K562 (cell line): ENCODE measurements around the gene KCNH2. TPM values are rescaled to one million over a fixed set of nuclear protein-coding genes. Genes with fewer than 3 reads are reported as not detected.

ENCODE experiments used
- CBFA2T3 ChIP-seq: fragments of 450-650 bp; IDR thresholded peaks from 2 replicates; pipeline ENCODE4 v1.6.1; 2017
- DIDO1 ChIP-seq: fragments of 450-650 bp; IDR thresholded peaks from 2 replicates; pipeline ENCODE4 v1.6.1; 2016; ENCODE audit warnings: low read depth, missing biosample characterization, missing genetic modification characterization
- ETV5 ChIP-seq: sonication (generic); formaldehyde crosslinking; IDR thresholded peaks from 2 replicates; pipeline ENCODE4 v1.4.0; 2020; ENCODE audit warnings: low read depth, mild to moderate bottlenecking, missing genetic modification reagents
- FOXK2 ChIP-seq, 2 experiments: fragments of 450-650 bp; IDR thresholded peaks in 1 of 2; conservative IDR thresholded peaks in 1 of 2; 2 replicates each; pipeline ENCODE4 v1.6.1; 2016; ENCODE audit warnings: low read depth in 2 of 2, mild to moderate bottlenecking in 1 of 2
- GTF2E2 ChIP-seq: fragments of 200-800 bp; sonication (Bioruptor generic); IDR thresholded peaks from 2 replicates; pipeline ENCODE4 v1.6.1; 2016; ENCODE audit warnings: missing genetic modification characterization, missing compliant biosample characterization
- LCOR ChIP-seq: sonication (generic); formaldehyde crosslinking; IDR thresholded peaks from 2 replicates; pipeline ENCODE4 v1.8.0; 2022; ENCODE audit warnings: mild to moderate bottlenecking, missing genetic modification reagents
- NR1H2 ChIP-seq: sonication (generic); formaldehyde crosslinking; IDR thresholded peaks from 2 replicates; pipeline ENCODE4 v1.4.0; 2020; ENCODE audit warnings: mild to moderate bottlenecking, missing genetic modification reagents
- RHOXF2B ChIP-seq: fragments of 250-450 bp; sonication (Bioruptor Pico); conservative IDR thresholded peaks from 2 replicates; pipeline ENCODE4 v1.5.1; 2021
- SRSF7 ChIP-seq: fragments of 200-400 bp; formaldehyde crosslinking; optimal IDR thresholded peaks from 2 replicates; pipeline ENCODE3; 2017; ENCODE audit warnings: mild to moderate bottlenecking, low read depth, low read length
- XRCC3 ChIP-seq: fragments of 450-650 bp; IDR thresholded peaks from 2 replicates; pipeline ENCODE4 v1.6.1; 2017; ENCODE audit warnings: mild to moderate bottlenecking, moderate library complexity
- ZBTB17 ChIP-seq: fragments of 450-650 bp; formaldehyde crosslinking; IDR thresholded peaks from 2 replicates; pipeline ENCODE4 v1.4.0; 2020; ENCODE audit warnings: mild to moderate bottlenecking
- ZBTB8A ChIP-seq: fragments of 450-650 bp; IDR thresholded peaks from 2 replicates; pipeline ENCODE4 v1.6.1; 2018; ENCODE audit warnings: mild to moderate bottlenecking, moderate library complexity; ENCODE audit not compliant: partially characterized antibody
- ZNF232 ChIP-seq: sonication (generic); formaldehyde crosslinking; IDR thresholded peaks from 2 replicates; pipeline ENCODE4 v1.8.0; 2022; ENCODE audit warnings: mild to moderate bottlenecking, missing genetic modification reagents
- polyA plus RNA-seq, 8 experiments: library from polyadenylated mRNA; depleted of rRNA in 4 of 8; stranded (reverse) in 5 of 8; unstranded in 3 of 8; fragments of >200 nt; fragmentation: Nextera tagmentation in 2 of 8; fragmentation: Illumina TruSeq in 1 of 8; extraction: Ambion mirVana in 2 of 8; extraction: Trizol in 1 of 8; gene quantifications; 2 replicates each; pipeline versions ENCODE4 v1.2.1 to v1.2.3, GENCODE V29; 2011 to 2014; ENCODE audit warnings: inconsistent platforms in 1 of 8, missing spikeins in 1 of 8
- total RNA-seq, 7 experiments: library from RNA; depleted of rRNA in 6 of 7; stranded (reverse); fragments of >200 nt in 6 of 7; fragmentation: Illumina TruSeq in 2 of 7; extraction: Trizol in 2 of 7; gene quantifications; 2 replicates each; pipeline versions ENCODE4 v1.2.1 to v1.2.3, GENCODE V29; 2011 to 2021; ENCODE audit warnings: low replicate concordance in 1 of 7
- TF ChIP-seq, protein P1 (sequence below): fragments of 250-450 bp; sonication (Bioruptor Pico); IDR thresholded peaks from 2 replicates; pipeline ENCODE4 v1.5.0; 2021; ENCODE audit warnings: mild to moderate bottlenecking, borderline replicate concordance
- TF ChIP-seq, protein P2 (sequence below): fragments of 450-650 bp; formaldehyde crosslinking; IDR thresholded peaks from 2 replicates; pipeline ENCODE4 v1.4.0; 2020; ENCODE audit warnings: mild to moderate bottlenecking, moderate library complexity
- TF ChIP-seq, protein P3 (sequence below): fragments of 250-450 bp; sonication (Bioruptor Pico); IDR thresholded peaks from 2 replicates; pipeline ENCODE4 v1.5.0; 2020; ENCODE audit warnings: mild to moderate bottlenecking
- TF ChIP-seq, protein P4 (sequence below): sonication (generic); formaldehyde crosslinking; IDR thresholded peaks from 2 replicates; pipeline ENCODE4 v1.8.0; 2022; ENCODE audit warnings: mild to moderate bottlenecking, low read depth, missing genetic modification reagents
- TF ChIP-seq, protein P5 (sequence below), 3 experiments: IDR thresholded peaks in 2 of 3; conservative IDR thresholded peaks in 1 of 3; 2 replicates each; pipeline ENCODE4 v1.5.1; 2011 to 2012; ENCODE audit warnings: low read length in 3 of 3, mild to moderate bottlenecking in 3 of 3, control low read depth in 2 of 3, improper control_type of control experiment in 1 of 3, inconsistent platforms in 1 of 3, low read depth in 1 of 3, mixed read lengths in 1 of 3, moderate library complexity in 1 of 3; ENCODE audit not compliant: insufficient read depth in 2 of 3

Gene KCNH2
- total and polyA plus RNA-seq, 9 of the 15 experiments (the other 6 are each of a cell fraction or from before 2014, with no cell fraction given): 18.1 to 368 (median 218) TPM

DNA sequence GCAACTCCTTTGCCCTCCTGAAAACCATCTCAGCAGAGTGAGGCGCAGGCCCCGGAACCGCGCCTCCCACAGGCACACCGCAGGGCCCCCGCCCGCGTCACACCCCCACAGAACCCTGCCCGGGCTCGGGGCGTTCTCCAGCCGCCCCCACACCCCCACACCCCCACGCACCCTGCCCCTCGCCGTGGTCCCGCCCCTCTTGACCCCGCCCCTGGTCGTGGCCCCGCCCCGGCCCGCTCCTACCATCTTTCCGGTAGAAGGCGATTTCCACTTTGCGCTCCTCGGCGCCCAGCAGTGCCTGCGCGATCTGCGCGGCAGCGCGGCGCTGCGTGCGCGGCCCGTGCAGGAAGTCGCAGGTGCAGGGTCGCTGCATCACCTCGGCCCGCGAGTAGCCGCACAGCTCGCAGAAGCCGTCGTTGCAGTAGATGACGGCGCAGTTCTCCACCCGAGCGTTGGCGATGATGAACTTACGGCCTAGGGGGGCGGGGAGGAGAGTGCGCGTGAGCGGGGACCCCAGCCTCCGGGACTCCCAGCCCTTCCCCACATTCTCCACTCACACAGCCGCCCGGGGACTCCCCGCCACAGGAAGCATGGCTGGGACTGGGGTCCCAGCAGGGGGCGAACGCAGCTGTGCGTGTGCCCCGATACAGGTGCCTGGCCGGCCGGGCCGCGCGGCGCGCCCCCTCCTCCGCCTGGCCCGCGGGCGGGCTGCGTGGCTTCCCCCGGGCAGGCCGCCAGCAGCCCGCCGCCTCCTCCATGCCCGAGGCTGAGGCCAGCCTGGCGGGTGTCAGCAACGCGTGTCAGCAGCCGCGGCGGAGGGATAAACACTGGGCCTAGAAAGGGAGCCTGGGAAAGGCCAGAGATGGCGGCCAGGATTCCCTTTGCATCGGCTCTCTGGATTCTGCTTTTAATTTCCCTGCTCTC is 3.4 kb downstream of the KCNH2 start (continued):
- TF ChIP-seq, protein P1, sequence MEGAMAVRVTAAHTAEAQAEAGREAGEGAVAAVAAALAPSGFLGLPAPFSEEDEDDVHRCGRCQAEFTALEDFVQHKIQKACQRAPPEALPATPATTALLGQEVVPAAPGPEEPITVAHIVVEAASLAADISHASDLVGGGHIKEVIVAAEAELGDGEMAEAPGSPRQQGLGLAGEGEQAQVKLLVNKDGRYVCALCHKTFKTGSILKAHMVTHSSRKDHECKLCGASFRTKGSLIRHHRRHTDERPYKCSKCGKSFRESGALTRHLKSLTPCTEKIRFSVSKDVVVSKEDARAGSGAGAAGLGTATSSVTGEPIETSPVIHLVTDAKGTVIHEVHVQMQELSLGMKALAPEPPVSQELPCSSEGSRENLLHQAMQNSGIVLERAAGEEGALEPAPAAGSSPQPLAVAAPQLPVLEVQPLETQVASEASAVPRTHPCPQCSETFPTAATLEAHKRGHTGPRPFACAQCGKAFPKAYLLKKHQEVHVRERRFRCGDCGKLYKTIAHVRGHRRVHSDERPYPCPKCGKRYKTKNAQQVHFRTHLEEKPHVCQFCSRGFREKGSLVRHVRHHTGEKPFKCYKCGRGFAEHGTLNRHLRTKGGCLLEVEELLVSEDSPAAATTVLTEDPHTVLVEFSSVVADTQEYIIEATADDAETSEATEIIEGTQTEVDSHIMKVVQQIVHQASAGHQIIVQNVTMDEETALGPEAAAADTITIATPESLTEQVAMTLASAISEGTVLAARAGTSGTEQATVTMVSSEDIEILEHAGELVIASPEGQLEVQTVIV (CRISPR knock-in tag): 0 out of 2 replicates have a peak, but pooled peaks have one; percentile 56
- no peak for TF ChIP-seq XRCC3
- TF ChIP-seq, protein P2, sequence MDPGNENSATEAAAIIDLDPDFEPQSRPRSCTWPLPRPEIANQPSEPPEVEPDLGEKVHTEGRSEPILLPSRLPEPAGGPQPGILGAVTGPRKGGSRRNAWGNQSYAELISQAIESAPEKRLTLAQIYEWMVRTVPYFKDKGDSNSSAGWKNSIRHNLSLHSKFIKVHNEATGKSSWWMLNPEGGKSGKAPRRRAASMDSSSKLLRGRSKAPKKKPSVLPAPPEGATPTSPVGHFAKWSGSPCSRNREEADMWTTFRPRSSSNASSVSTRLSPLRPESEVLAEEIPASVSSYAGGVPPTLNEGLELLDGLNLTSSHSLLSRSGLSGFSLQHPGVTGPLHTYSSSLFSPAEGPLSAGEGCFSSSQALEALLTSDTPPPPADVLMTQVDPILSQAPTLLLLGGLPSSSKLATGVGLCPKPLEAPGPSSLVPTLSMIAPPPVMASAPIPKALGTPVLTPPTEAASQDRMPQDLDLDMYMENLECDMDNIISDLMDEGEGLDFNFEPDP: no peak
- TF ChIP-seq, protein P3, sequence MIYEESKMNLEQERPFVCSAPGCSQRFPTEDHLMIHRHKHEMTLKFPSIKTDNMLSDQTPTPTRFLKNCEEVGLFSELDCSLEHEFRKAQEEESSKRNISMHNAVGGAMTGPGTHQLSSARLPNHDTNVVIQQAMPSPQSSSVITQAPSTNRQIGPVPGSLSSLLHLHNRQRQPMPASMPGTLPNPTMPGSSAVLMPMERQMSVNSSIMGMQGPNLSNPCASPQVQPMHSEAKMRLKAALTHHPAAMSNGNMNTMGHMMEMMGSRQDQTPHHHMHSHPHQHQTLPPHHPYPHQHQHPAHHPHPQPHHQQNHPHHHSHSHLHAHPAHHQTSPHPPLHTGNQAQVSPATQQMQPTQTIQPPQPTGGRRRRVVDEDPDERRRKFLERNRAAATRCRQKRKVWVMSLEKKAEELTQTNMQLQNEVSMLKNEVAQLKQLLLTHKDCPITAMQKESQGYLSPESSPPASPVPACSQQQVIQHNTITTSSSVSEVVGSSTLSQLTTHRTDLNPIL (CRISPR knock-in tag): no peak
- TF ChIP-seq LCOR (CRISPR knock-in tag): no peak
- no peak for TF ChIP-seq SRSF7
- TF ChIP-seq, protein P4, sequence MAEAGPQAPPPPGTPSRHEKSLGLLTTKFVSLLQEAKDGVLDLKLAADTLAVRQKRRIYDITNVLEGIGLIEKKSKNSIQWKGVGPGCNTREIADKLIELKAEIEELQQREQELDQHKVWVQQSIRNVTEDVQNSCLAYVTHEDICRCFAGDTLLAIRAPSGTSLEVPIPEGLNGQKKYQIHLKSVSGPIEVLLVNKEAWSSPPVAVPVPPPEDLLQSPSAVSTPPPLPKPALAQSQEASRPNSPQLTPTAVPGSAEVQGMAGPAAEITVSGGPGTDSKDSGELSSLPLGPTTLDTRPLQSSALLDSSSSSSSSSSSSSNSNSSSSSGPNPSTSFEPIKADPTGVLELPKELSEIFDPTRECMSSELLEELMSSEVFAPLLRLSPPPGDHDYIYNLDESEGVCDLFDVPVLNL (CRISPR knock-in tag): 0 out of 2 replicates have a peak, but pooled peaks have one; percentile 55
- TF ChIP-seq ZBTB17 (CRISPR knock-in tag): no peak
- TF ChIP-seq DIDO1 (tag): no peak
- TF ChIP-seq, protein P5, sequence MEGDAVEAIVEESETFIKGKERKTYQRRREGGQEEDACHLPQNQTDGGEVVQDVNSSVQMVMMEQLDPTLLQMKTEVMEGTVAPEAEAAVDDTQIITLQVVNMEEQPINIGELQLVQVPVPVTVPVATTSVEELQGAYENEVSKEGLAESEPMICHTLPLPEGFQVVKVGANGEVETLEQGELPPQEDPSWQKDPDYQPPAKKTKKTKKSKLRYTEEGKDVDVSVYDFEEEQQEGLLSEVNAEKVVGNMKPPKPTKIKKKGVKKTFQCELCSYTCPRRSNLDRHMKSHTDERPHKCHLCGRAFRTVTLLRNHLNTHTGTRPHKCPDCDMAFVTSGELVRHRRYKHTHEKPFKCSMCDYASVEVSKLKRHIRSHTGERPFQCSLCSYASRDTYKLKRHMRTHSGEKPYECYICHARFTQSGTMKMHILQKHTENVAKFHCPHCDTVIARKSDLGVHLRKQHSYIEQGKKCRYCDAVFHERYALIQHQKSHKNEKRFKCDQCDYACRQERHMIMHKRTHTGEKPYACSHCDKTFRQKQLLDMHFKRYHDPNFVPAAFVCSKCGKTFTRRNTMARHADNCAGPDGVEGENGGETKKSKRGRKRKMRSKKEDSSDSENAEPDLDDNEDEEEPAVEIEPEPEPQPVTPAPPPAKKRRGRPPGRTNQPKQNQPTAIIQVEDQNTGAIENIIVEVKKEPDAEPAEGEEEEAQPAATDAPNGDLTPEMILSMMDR (IDR thresholded peaks at IDR 0.05 in 2 of 3, conservative IDR thresholded peaks at IDR 0.05 in 1 of 3; ENCODE audit: insufficient read depth in 2 of 3, low read depth in 1 of 3, low read length in 3 of 3): peak; percentile 55 to 65 (median 61)
- no peak for TF ChIP-seq ZNF232 (CRISPR knock-in tag)
- TF ChIP-seq ZBTB8A: no peak
- no peak for TF ChIP-seq GTF2E2 (tag)
- TF ChIP-seq FOXK2 (conservative IDR thresholded peaks at IDR 0.05 in 1 of 2, IDR thresholded peaks at IDR 0.05 in 1 of 2; ENCODE audit: low read depth in 2 of 2): 0 out of 4 replicates have a peak, but pooled peaks of 1 of the 2 experiments have one; percentile 14
- TF ChIP-seq NR1H2: 0 out of 2 replicates have a peak, but pooled peaks have one; percentile 85
- no peak for TF ChIP-seq RHOXF2B (CRISPR knock-in tag)
- TF ChIP-seq ETV5 (CRISPR knock-in tag): peak; percentile 75
- TF ChIP-seq CBFA2T3: peak; percentile 30
